Natural killer cell (primary cell): ENCODE measurements around the gene NMNAT2. TPM values are rescaled to one million over a fixed set of nuclear protein-coding genes. Genes with fewer than 3 reads are reported as not detected.
A peak's percentile ranks its signal among the peaks of the same experiment; 100 is the strongest.

Experiments used
- ATAC-seq, 3 donors: fragments of 150-1000 bp in 2 of 3; fragments of 200-7000 bp in 1 of 3; cut with Tn5 transposase; 1 replicate in 1 of 3; 2 replicates in 2 of 3; pipeline ENCODE4 v1.10.0; 2021; ENCODE audit warnings: mild to moderate bottlenecking in 2 of 3, moderate library complexity in 2 of 3
- DNase-seq, 2 donors: peaks; one replicate each; pipeline versions ENCODE4 v3.0.0 to v3.0.0-alpha.2; 2013 to 2021; ENCODE audit warnings: mixed read lengths in 1 of 2
- H3K27ac ChIP-seq: one replicate; pipeline ENCODE4 v1.5.1; 2013; ENCODE audit warnings: mild to moderate bottlenecking, low read length
- H3K27me3 ChIP-seq: one replicate; pipeline ENCODE4 v1.6.1; 2013; ENCODE audit warnings: low read length; ENCODE audit not compliant: control insufficient read depth, insufficient read depth
- H3K36me3 ChIP-seq: one replicate; pipeline ENCODE4 v1.6.1; 2013; ENCODE audit warnings: low read length; ENCODE audit not compliant: control insufficient read depth, insufficient read depth
- H3K4me1 ChIP-seq: one replicate; pipeline ENCODE4 v1.6.1; 2013; ENCODE audit warnings: low read length; ENCODE audit not compliant: control insufficient read depth, insufficient read depth
- H3K4me3 ChIP-seq: one replicate; pipeline ENCODE4 v1.5.1; 2013; ENCODE audit warnings: low read length
- H3K9me3 ChIP-seq: one replicate; pipeline ENCODE4 v1.6.1; 2013; ENCODE audit warnings: low read length; ENCODE audit not compliant: control insufficient read depth, insufficient read depth
- H3K27ac Mint-ChIP-seq, 2 donors: one replicate each; pipeline ENCODE4 v1.8.0; 2022; ENCODE audit warnings: mild to moderate bottlenecking in 2 of 2, mixed read lengths in 2 of 2, moderate library complexity in 1 of 2
- H3K27me3 Mint-ChIP-seq, 2 donors: one replicate each; pipeline ENCODE4 v1.8.0; 2022; ENCODE audit warnings: low read depth in 2 of 2, mixed read lengths in 2 of 2
- H3K36me3 Mint-ChIP-seq: one replicate; pipeline ENCODE4 v1.8.0; 2022; ENCODE audit warnings: mixed read lengths
- H3K4me1 Mint-ChIP-seq, 2 donors: one replicate each; pipeline ENCODE4 v1.8.0; 2022; ENCODE audit warnings: mixed read lengths in 2 of 2
- H3K4me3 Mint-ChIP-seq: one replicate; pipeline ENCODE4 v1.8.0; 2022; ENCODE audit warnings: mild to moderate bottlenecking, moderate library complexity, mixed read lengths
- H3K9me3 Mint-ChIP-seq, 2 donors: one replicate each; pipeline ENCODE4 v1.8.0; 2022; ENCODE audit warnings: mixed read lengths in 2 of 2
- CTCF ChIP-seq: fragments of 200-600 bp; IDR thresholded peaks from one replicate; pipeline ENCODE4 v1.8.0; 2022; ENCODE audit warnings: antibody characterized with exemption
- WGBS: methylation state at CpG from one replicate; pipeline ENCODE4 v1.1.7; 2013; ENCODE audit warnings: missing lambda C conversion rate; ENCODE audit not compliant: insufficient coverage; 5-methylcytosine and 5-hydroxymethylcytosine counted together
- intact Hi-C: fragments of 100-400 bp; cut with micrococcal nuclease; formaldehyde crosslinking; loops from one replicate; pipeline ENCODE4 v1.14.2; 2022
- total RNA-seq, 4 donors: library from RNA; stranded (reverse); fragments of 120-200 nt in 1 of 4; gene quantifications; one replicate each; pipeline versions ENCODE4 v1.2.3 to v1.2.4, GENCODE V29; 2013 to 2022

NMNAT2 gene
- total RNA-seq, 3 donors from 2014 or later (not counting 1 experiment from before 2014, with no cell fraction given), result not detected

DNA sequence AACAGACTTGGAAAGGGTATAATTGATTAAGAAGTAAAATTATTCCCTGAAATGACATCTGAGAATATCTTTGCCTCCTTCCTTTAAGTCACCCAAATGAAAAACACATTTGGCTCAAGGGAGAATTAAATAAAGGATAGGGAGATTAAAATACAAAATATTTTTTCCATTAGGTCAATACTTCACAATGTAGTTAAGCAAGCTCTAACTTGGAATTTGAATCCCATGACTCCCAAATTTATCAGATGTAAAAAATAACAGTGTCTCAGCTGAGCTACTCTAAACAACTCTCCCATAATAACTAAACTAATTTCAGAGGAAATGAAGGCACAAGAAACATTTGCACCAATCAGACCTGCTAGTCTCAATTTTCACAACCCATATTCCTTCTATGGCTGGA lies 6.5 kb upstream of the NMNAT2 start:
- no peak overlapping the region for H3K4me3 ChIP-seq
- intact Hi-C loops, result no loop called here
- H3K27me3 ChIP-seq, result peaks cover 8% of the 10 kb centered on the region
- no peak for DNase-seq
- no peak overlapping the region for H3K4me3 Mint-ChIP-seq
- no peaks in the 10 kb centered on the region for H3K9me3 Mint-ChIP-seq
- peaks cover 15 to 49% of the 10 kb centered on the region in 2 donors for H3K27me3 Mint-ChIP-seq
- no peaks in the 10 kb centered on the region for H3K4me1 Mint-ChIP-seq
- H3K36me3 Mint-ChIP-seq, result no peaks in the 10 kb centered on the region
- no peaks in the 10 kb centered on the region for H3K36me3 ChIP-seq
- no peaks in the 10 kb centered on the region for H3K4me1 ChIP-seq
- H3K9me3 ChIP-seq, result no peaks in the 10 kb centered on the region
- no peak overlapping the region for H3K27ac Mint-ChIP-seq
- no peak for TF ChIP-seq CTCF
- H3K27ac ChIP-seq, result no peak overlapping the region
- ATAC-seq, result no peak

GRCh38 chr1:183423541-183423940 lies 5.4 kb upstream of the NMNAT2 start:
- no peak for TF ChIP-seq CTCF

DNA sequence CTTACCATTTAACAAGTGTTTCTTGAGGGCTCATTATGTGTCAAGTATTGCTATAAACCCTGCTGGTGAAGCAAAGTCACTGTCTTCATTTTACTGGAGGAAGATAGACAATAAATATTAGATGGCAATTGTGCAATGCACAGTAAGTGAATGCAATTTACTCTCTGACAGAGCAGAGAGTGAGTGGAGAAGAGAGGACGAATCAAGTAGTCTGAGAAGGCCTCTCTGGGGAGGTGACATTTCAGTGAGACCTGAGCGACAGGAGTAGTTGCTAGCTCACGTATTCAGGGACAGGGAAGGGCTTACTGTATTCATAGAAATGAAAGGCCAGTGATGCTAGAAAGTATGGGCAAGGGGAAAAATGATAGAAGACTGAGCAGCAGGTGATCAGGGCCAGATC lies 1.2 kb upstream of the NMNAT2 start:
- DNase-seq (no peak), ATAC-seq (no peak)
- 80% methylated on average over 3 of the region's 3 CpGs for WGBS
- no peak overlapping the region for H3K4me3 ChIP-seq
- Mint-ChIP-seq H3K4me1 (peaks cover 24 to 27% of the 10 kb centered on the region in 2 donors), H3K4me3 (no peak overlapping the region), H3K27me3 (peaks cover 46 to 75% of the 10 kb centered on the region in 2 donors), H3K27ac (no peak overlapping the region), H3K36me3 (no peaks in the 10 kb centered on the region), H3K9me3 (no peaks in the 10 kb centered on the region)
- no peak for TF ChIP-seq CTCF
- peaks cover 17% of the 10 kb centered on the region for H3K4me1 ChIP-seq
- H3K27ac ChIP-seq, result no peak overlapping the region
- no peaks in the 10 kb centered on the region for H3K9me3 ChIP-seq
- peaks cover 38% of the 10 kb centered on the region for H3K27me3 ChIP-seq
- H3K36me3 ChIP-seq, result no peaks in the 10 kb centered on the region
- intact Hi-C loops, result no loop called here

More at GRCh38 chr1:183423541-183423940, 5.4 kb upstream of the NMNAT2 start:
- no peaks in the 10 kb centered on the region for H3K9me3 Mint-ChIP-seq
- H3K36me3 Mint-ChIP-seq, result no peaks in the 10 kb centered on the region
- Histone ChIP-seq H3K4me3 (no peak overlapping the region), H3K27me3 (peaks cover 18% of the 10 kb centered on the region), H3K9me3 (no peaks in the 10 kb centered on the region), H3K4me1 (no peaks in the 10 kb centered on the region), H3K27ac (no peak overlapping the region), H3K36me3 (no peaks in the 10 kb centered on the region)
- DNase-seq (no peak), ATAC-seq (no peak)
- WGBS, result 40% methylated on average over 1 of the region's 1 CpG
- H3K4me3 Mint-ChIP-seq, result no peak overlapping the region
- H3K27ac Mint-ChIP-seq, result no peak overlapping the region
- peaks cover 19 to 50% of the 10 kb centered on the region in 2 donors for H3K27me3 Mint-ChIP-seq
- intact Hi-C loops, result no loop called here
- H3K4me1 Mint-ChIP-seq, result peaks cover 2 to 3% of the 10 kb centered on the region in 2 donors

DNA sequence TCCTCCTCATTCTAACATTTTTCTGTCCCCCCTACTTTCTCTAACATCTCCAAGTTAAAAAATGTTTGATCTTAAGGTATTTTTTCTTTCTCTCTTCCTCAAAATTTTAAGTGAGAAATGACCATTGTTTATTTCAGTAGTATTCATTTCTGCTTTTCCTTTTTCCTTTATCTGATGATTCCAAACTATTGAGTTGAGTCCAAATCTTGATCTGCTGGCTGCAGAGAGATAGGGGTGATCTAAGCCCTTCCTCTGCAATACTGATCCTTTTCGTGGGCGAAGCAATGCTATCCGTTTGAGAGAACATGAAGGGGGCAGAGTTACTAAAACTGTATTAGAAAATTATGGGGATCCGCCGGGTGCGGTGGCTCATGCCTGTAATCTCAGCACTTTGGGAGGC lies 516 bp upstream of the NMNAT2 start:
- ATAC-seq (no peak), DNase-seq (no peak)
- H3K27ac Mint-ChIP-seq, result no peak overlapping the region
- H3K4me3 Mint-ChIP-seq, result peak overlapping the region; percentile 3
- Histone ChIP-seq H3K4me1 (peaks cover 17% of the 10 kb centered on the region), H3K36me3 (no peaks in the 10 kb centered on the region), H3K9me3 (no peaks in the 10 kb centered on the region), H3K27me3 (peaks cover 38% of the 10 kb centered on the region), H3K27ac (no peak overlapping the region), H3K4me3 (no peak overlapping the region)
- TF ChIP-seq CTCF, result no peak
- 84% methylated on average over 6 of the region's 6 CpGs for WGBS
- H3K9me3 Mint-ChIP-seq, result no peaks in the 10 kb centered on the region
- H3K27me3 Mint-ChIP-seq, result peaks cover 51 to 82% of the 10 kb centered on the region in 2 donors
- intact Hi-C loops, result no loop called here
- H3K36me3 Mint-ChIP-seq, result no peaks in the 10 kb centered on the region
- H3K4me1 Mint-ChIP-seq, result peaks cover 24 to 27% of the 10 kb centered on the region in 2 donors
